Measurements from ENCODE around the gene YIPF2. TPM values are rescaled to one million over a fixed set of nuclear protein-coding genes. Genes with fewer than 3 reads are reported as not detected.
A peak's percentile ranks its signal among the peaks of the same experiment; 100 is the strongest.
"Not testable (repeated sequence)": the region's sequence is repeated elsewhere in the genome, so short reads cannot be mapped to it uniquely, and the experiment has no call there.

YIPF2 gene
- total RNA-seq, 1 donor from 2014 or later: 68.4 TPM

DNA sequence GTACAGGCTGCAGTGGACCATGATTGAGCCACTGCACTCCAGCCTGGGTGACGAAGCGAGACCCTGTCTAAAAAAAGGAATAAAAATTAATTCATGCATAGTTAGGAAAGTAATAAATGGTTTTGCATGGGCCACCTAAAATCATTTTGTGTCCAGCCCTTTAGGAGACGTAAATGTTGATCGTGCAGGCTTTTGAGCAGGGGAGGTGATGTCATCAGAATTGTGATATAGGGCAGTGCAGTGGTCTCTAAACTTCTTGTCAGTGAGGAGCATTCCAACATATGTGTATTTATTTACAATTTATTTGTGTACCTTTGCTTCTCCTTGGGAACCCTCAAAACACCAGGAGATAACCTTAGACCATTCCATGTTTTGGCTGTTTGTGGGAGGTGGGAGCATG, 35.4 kb upstream of the YIPF2 start:
- H3K27me3 Mint-ChIP-seq (ENCODE audit: unreplicated experiment): no peaks in the 10 kb centered on the region
- H3K4me3 Mint-ChIP-seq (ENCODE audit: unreplicated experiment): no peak overlapping the region
- H3K36me3 Mint-ChIP-seq (ENCODE audit: unreplicated experiment): no peaks in the 10 kb centered on the region
- TF ChIP-seq, protein P1, sequence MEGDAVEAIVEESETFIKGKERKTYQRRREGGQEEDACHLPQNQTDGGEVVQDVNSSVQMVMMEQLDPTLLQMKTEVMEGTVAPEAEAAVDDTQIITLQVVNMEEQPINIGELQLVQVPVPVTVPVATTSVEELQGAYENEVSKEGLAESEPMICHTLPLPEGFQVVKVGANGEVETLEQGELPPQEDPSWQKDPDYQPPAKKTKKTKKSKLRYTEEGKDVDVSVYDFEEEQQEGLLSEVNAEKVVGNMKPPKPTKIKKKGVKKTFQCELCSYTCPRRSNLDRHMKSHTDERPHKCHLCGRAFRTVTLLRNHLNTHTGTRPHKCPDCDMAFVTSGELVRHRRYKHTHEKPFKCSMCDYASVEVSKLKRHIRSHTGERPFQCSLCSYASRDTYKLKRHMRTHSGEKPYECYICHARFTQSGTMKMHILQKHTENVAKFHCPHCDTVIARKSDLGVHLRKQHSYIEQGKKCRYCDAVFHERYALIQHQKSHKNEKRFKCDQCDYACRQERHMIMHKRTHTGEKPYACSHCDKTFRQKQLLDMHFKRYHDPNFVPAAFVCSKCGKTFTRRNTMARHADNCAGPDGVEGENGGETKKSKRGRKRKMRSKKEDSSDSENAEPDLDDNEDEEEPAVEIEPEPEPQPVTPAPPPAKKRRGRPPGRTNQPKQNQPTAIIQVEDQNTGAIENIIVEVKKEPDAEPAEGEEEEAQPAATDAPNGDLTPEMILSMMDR (IDR thresholded peaks at IDR 0.05): no peak
- H3K4me1 Mint-ChIP-seq (ENCODE audit: unreplicated experiment): peaks cover 29% of the 10 kb centered on the region
- DNase-seq (ENCODE audit: extremely low spot score, unreplicated experiment): no peak
- peak overlapping the region; percentile 10 for H3K27ac Mint-ChIP-seq (ENCODE audit: unreplicated experiment)
- H3K9me3 Mint-ChIP-seq (ENCODE audit: unreplicated experiment): no peaks in the 10 kb centered on the region

GRCh38 chr19:10962863-10963262, 34.4 kb upstream of the YIPF2 start:
- Mint-ChIP-seq H3K27ac (ENCODE audit: unreplicated experiment) (peak overlapping the region; percentile 18), H3K27me3 (ENCODE audit: unreplicated experiment) (no peaks in the 10 kb centered on the region)
- TF ChIP-seq, protein P1 (IDR thresholded peaks at IDR 0.05): no peak

DNA sequence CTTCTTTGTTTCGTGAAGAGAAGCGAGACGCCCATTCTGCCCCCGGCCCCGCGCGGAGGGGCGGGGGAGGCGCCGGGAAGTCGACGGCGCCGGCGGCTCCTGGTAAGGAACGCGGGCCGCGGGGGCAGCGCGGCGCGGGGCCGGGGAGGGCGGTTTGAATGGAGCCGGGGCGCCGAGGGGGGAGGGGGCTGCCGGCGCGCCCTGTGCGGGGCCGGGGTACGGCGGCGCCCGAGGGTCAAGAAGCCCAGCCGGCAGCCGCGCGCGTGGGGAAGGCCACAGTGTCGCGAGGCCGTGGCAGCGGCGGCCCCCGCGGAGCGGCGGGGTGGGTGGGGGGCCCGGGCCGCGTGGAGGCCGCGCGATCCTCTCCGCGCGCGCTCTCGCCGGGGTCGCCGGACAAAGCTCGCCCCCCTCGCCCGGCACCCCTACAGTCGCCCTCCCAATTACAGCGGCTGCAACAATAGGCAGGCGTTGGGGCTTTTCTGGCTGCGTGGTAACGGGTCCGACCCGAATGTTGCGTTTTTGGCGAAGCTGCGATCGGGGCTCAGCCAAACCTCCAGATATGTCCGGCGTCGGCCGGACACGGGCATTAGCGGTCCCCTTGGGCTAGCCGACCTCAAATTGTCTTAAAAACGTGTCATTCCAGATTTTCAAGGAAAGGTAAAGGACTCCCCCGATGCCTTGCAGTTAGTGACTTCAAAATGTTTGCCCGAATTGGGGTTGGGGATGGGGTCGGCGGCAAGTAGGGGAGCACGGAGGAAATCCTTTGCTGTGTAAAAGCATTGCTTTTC, 32.8 kb upstream of the YIPF2 start:
- no peak for DNase-seq (ENCODE audit: extremely low spot score, unreplicated experiment)
- Mint-ChIP-seq H3K36me3 (ENCODE audit: unreplicated experiment) (no peaks in the 10 kb centered on the region), H3K9me3 (ENCODE audit: unreplicated experiment) (no peaks in the 10 kb centered on the region), H3K27ac (ENCODE audit: unreplicated experiment) (peak overlapping the region; percentile 90), H3K4me3 (ENCODE audit: unreplicated experiment) (peak overlapping the region; percentile 92), H3K4me1 (ENCODE audit: unreplicated experiment) (peaks cover 21% of the 10 kb centered on the region), H3K27me3 (ENCODE audit: unreplicated experiment) (no peaks in the 10 kb centered on the region)
- TF ChIP-seq, protein P1 (IDR thresholded peaks at IDR 0.05): no peak

More at GRCh38 chr19:10962863-10963262, 34.4 kb upstream of the YIPF2 start:
- Mint-ChIP-seq H3K4me3 (ENCODE audit: unreplicated experiment) (peak overlapping the region; percentile 92), H3K9me3 (ENCODE audit: unreplicated experiment) (no peaks in the 10 kb centered on the region), H3K36me3 (ENCODE audit: unreplicated experiment) (no peaks in the 10 kb centered on the region), H3K4me1 (ENCODE audit: unreplicated experiment) (peaks cover 21% of the 10 kb centered on the region)
- no peak for DNase-seq (ENCODE audit: extremely low spot score, unreplicated experiment)

DNA sequence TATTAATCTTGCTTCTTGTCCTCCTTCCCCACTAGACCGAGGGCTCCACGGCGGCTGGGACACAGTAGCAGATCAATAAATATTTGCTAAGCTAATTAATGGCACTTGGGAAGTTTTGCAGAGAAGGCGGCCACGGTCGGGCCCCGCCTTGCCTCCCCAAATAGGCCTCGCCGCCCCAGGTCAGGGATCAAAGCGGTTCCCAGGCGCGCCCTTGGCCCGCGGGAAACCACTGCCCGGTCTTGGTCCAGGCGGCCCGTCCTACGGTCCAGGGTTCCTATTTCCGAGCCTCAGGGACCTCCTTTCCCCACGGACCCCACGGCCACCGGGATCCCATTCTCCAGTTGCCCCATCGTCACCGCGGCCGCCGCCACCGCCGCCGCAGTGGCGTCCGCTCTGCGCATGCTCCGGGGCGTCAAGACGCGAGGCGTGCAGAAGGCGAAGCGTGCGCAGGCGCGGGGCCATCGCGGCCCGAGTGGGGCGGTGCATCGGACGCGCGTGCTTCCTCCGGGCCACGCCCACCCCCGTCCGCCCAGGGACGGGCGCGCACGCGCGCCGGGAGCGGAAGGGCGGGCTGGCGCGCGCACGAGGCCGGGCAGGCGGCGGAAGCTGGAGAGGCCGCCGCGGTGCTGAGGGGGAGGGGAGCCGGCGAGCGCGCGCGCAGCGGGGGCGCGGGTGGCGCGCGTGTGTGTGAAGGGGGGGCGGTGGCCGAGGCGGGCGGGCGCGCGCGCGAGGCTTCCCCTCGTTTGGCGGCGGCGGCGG, 32.1 kb upstream of the YIPF2 start, which contains the start of gene SMARCA4:
TSS of gene SMARCA4 (plus strand) at position 717 of the 759 bp plus-strand sequence. CDS start 23,122 bp downstream, outside the sequence.
- Mint-ChIP-seq H3K4me1 (ENCODE audit: unreplicated experiment) (peaks cover 19% of the 10 kb centered on the region), H3K9me3 (ENCODE audit: unreplicated experiment) (no peaks in the 10 kb centered on the region), H3K4me3 (ENCODE audit: unreplicated experiment) (peak within 1 kb of the TSS; percentile 92), H3K27me3 (ENCODE audit: unreplicated experiment) (no peaks in the 10 kb centered on the region), H3K27ac (ENCODE audit: unreplicated experiment) (peak within 1 kb of the TSS; percentile 90), H3K36me3 (ENCODE audit: unreplicated experiment) (no peaks in the 10 kb centered on the region)
- peak; percentile 100 for DNase-seq (ENCODE audit: extremely low spot score, unreplicated experiment)
- TF ChIP-seq, protein P1 (IDR thresholded peaks at IDR 0.05): no peak

- H3K4me1 Mint-ChIP-seq (ENCODE audit: unreplicated experiment): peaks cover 19% of the 10 kb centered on the region
- peak overlapping the region; percentile 81 for H3K4me3 Mint-ChIP-seq (ENCODE audit: unreplicated experiment)
- not testable (repeated sequence) for H3K36me3 Mint-ChIP-seq (ENCODE audit: unreplicated experiment); H3K9me3 Mint-ChIP-seq (ENCODE audit: unreplicated experiment); H3K27me3 Mint-ChIP-seq (ENCODE audit: unreplicated experiment); DNase-seq (ENCODE audit: extremely low spot score, unreplicated experiment)
- H3K27ac Mint-ChIP-seq (ENCODE audit: unreplicated experiment): peak overlapping the region; percentile 87
These were observed 31.0 kb upstream of the YIPF2 start for GRCh38 chr19:10959277-10959968.
